ENCODE data around the gene SLC35F2. TPM values are rescaled to one million over a fixed set of nuclear protein-coding genes. Genes with fewer than 3 reads are reported as not detected.
A peak's percentile ranks its signal among the peaks of the same experiment; 100 is the strongest.

The SLC35F2 gene
- total RNA-seq, 3 donors from 2014 or later (not counting 1 experiment from before 2014, with no cell fraction given) = 1.2 to 3.7 (median 2.7) TPM

GRCh38 chr11:107744736-107745135, 113.9 kb downstream of the SLC35F2 start:
- no peak overlapping the region for H3K4me3 Mint-ChIP-seq
- no peaks in the 10 kb centered on the region for H3K4me1 Mint-ChIP-seq
- no peaks in the 10 kb centered on the region for H3K36me3 Mint-ChIP-seq
- H3K4me3 ChIP-seq (ENCODE audit: low read length) = no peak overlapping the region
- no peaks in the 10 kb centered on the region for H3K4me1 ChIP-seq (ENCODE audit: control insufficient read depth, insufficient read depth, low read length)
- H3K27me3 ChIP-seq (ENCODE audit: control insufficient read depth, insufficient read depth, low read length) = peaks cover 2% of the 10 kb centered on the region
- TF ChIP-seq CTCF (IDR thresholded peaks at IDR 0.05) = no peak
- no peak for ATAC-seq
- intact Hi-C loops (cut with micrococcal nuclease) = no loop called here
- no peak overlapping the region for H3K27ac ChIP-seq (ENCODE audit: low read length)
- H3K36me3 ChIP-seq (ENCODE audit: control insufficient read depth, insufficient read depth, low read length) = no peaks in the 10 kb centered on the region
- DNase-seq = no peak
- no peak overlapping the region for H3K27ac Mint-ChIP-seq
- 0% methylated on average over 1 of the region's 3 CpGs for WGBS (ENCODE audit: insufficient coverage)
- peaks cover 0 to 2% of the 10 kb centered on the region in 2 donors for H3K9me3 Mint-ChIP-seq
- H3K9me3 ChIP-seq (ENCODE audit: control insufficient read depth, insufficient read depth, low read length) = no peaks in the 10 kb centered on the region
- H3K27me3 Mint-ChIP-seq (ENCODE audit: low read depth in 2 of 2) = peaks cover 21 to 24% of the 10 kb centered on the region in 2 donors

GRCh38 chr11:107743191-107743590, 115.4 kb downstream of the SLC35F2 start:
- 62% methylated on average over 3 of the region's 3 CpGs for WGBS (ENCODE audit: insufficient coverage)
- Histone ChIP-seq H3K36me3 (ENCODE audit: control insufficient read depth, insufficient read depth, low read length) (no peaks in the 10 kb centered on the region), H3K4me1 (ENCODE audit: control insufficient read depth, insufficient read depth, low read length) (no peaks in the 10 kb centered on the region), H3K27me3 (ENCODE audit: control insufficient read depth, insufficient read depth, low read length) (peaks cover 2% of the 10 kb centered on the region), H3K4me3 (ENCODE audit: low read length) (no peak overlapping the region), H3K27ac (ENCODE audit: low read length) (no peak overlapping the region), H3K9me3 (ENCODE audit: control insufficient read depth, insufficient read depth, low read length) (no peaks in the 10 kb centered on the region)
- ATAC-seq (no peak), DNase-seq (no peak)
- TF ChIP-seq CTCF (IDR thresholded peaks at IDR 0.05) = no peak
- no peaks in the 10 kb centered on the region for H3K4me1 Mint-ChIP-seq
- intact Hi-C loops (cut with micrococcal nuclease) = no loop called here
- H3K27ac Mint-ChIP-seq = no peak overlapping the region
- no peaks in the 10 kb centered on the region for H3K36me3 Mint-ChIP-seq
- H3K9me3 Mint-ChIP-seq = peaks cover 0 to 2% of the 10 kb centered on the region in 2 donors
- H3K27me3 Mint-ChIP-seq (ENCODE audit: low read depth in 2 of 2) = peaks cover 20 to 26% of the 10 kb centered on the region in 2 donors
- H3K4me3 Mint-ChIP-seq = no peak overlapping the region

- Histone ChIP-seq H3K27ac (ENCODE audit: low read length) (no peak overlapping the region), H3K4me1 (ENCODE audit: control insufficient read depth, insufficient read depth, low read length) (no peaks in the 10 kb centered on the region), H3K27me3 (ENCODE audit: control insufficient read depth, insufficient read depth, low read length) (peaks cover 2% of the 10 kb centered on the region), H3K36me3 (ENCODE audit: control insufficient read depth, insufficient read depth, low read length) (no peaks in the 10 kb centered on the region), H3K9me3 (ENCODE audit: control insufficient read depth, insufficient read depth, low read length) (no peaks in the 10 kb centered on the region), H3K4me3 (ENCODE audit: low read length) (no peak overlapping the region)
- H3K27me3 Mint-ChIP-seq (ENCODE audit: low read depth in 2 of 2) = peaks cover 20 to 26% of the 10 kb centered on the region in 2 donors
- no peak for ATAC-seq
- H3K36me3 Mint-ChIP-seq = no peaks in the 10 kb centered on the region
- TF ChIP-seq CTCF (IDR thresholded peaks at IDR 0.05) = no peak
- intact Hi-C loops (cut with micrococcal nuclease) = no loop called here
- no peak overlapping the region for H3K27ac Mint-ChIP-seq
- H3K4me3 Mint-ChIP-seq = no peak overlapping the region
- peaks cover 0 to 2% of the 10 kb centered on the region in 2 donors for H3K9me3 Mint-ChIP-seq
- H3K4me1 Mint-ChIP-seq = no peaks in the 10 kb centered on the region
- peak in 1 of 2 donors; percentile 16 for DNase-seq
- WGBS (ENCODE audit: insufficient coverage) = 53% methylated on average over 7 of the region's 7 CpGs
Measured at GRCh38 chr11:107741044-107741823, 117.4 kb downstream of the SLC35F2 start.

Other genes starting within 250 kb of the SLC35F2 start
- not detected for gene SLN, start 146.7 kb downstream of the SLC35F2 start, total RNA-seq
- gene RAB39A, start 69.7 kb upstream of the SLC35F2 start, total RNA-seq = under 1 TPM in 2 of 3 donors, not detected in 1; 0.14 to 0.20 TPM
- gene CUL5, start 150.1 kb upstream of the SLC35F2 start, total RNA-seq = 10 to 100 TPM; 59.1 to 68.3 (median 60.2) TPM